HL-60 (cell line): ENCODE measurements around the gene FSD1L.
"Not testable (repeated sequence)": the region's sequence is repeated elsewhere in the genome, so short reads cannot be mapped to it uniquely, and the experiment has no call there.

Experiments used
- GABPA ChIP-seq: IDR thresholded peaks from 2 replicates; pipeline ENCODE4 v1.6.1; 2012; ENCODE audit warnings: low read depth
- POLR2AphosphoS5 ChIP-seq: IDR thresholded peaks from 2 replicates; pipeline ENCODE4 v1.6.1; 2012; ENCODE audit warnings: low read depth
- SPI1 ChIP-seq: IDR thresholded peaks from 2 replicates; pipeline ENCODE4 v1.6.1; 2012; ENCODE audit warnings: low read depth, mild to moderate bottlenecking, borderline replicate concordance
- TF ChIP-seq, protein P1 (sequence below): IDR thresholded peaks from one replicate; pipeline ENCODE4 v1.5.1; 2011; ENCODE audit warnings: low read length, control low read depth, inconsistent platforms; ENCODE audit not compliant: insufficient read depth
- TF ChIP-seq, protein P2 (sequence below): IDR thresholded peaks from 2 replicates; pipeline ENCODE4 v1.6.1; 2012; ENCODE audit warnings: low read depth; ENCODE audit not compliant: insufficient replicate concordance

DNA sequence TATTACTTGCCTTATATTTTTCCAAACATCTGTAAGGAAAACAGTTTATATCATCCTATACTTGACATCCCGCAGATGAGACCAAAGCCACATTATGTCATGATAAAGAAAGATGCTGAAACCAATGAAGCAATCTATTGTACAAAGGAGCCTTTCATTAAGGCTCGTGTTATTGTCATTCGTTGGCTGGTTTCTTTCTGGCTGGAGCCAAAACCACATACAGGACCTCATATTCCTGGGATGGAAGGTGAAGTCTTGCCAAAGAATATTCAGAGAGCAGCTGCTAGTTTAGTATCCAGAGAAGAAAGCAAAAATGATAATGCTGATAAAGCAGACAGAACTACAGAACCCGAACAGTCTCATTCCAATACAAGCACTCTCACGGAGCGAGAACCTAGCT lies 73.2 kb downstream of the FSD1L start:
- TF ChIP-seq, protein P1, sequence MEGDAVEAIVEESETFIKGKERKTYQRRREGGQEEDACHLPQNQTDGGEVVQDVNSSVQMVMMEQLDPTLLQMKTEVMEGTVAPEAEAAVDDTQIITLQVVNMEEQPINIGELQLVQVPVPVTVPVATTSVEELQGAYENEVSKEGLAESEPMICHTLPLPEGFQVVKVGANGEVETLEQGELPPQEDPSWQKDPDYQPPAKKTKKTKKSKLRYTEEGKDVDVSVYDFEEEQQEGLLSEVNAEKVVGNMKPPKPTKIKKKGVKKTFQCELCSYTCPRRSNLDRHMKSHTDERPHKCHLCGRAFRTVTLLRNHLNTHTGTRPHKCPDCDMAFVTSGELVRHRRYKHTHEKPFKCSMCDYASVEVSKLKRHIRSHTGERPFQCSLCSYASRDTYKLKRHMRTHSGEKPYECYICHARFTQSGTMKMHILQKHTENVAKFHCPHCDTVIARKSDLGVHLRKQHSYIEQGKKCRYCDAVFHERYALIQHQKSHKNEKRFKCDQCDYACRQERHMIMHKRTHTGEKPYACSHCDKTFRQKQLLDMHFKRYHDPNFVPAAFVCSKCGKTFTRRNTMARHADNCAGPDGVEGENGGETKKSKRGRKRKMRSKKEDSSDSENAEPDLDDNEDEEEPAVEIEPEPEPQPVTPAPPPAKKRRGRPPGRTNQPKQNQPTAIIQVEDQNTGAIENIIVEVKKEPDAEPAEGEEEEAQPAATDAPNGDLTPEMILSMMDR, result not testable (repeated sequence)
- TF ChIP-seq POLR2AphosphoS5, SPI1, GABPA: not testable (repeated sequence)
- TF ChIP-seq, protein P2, sequence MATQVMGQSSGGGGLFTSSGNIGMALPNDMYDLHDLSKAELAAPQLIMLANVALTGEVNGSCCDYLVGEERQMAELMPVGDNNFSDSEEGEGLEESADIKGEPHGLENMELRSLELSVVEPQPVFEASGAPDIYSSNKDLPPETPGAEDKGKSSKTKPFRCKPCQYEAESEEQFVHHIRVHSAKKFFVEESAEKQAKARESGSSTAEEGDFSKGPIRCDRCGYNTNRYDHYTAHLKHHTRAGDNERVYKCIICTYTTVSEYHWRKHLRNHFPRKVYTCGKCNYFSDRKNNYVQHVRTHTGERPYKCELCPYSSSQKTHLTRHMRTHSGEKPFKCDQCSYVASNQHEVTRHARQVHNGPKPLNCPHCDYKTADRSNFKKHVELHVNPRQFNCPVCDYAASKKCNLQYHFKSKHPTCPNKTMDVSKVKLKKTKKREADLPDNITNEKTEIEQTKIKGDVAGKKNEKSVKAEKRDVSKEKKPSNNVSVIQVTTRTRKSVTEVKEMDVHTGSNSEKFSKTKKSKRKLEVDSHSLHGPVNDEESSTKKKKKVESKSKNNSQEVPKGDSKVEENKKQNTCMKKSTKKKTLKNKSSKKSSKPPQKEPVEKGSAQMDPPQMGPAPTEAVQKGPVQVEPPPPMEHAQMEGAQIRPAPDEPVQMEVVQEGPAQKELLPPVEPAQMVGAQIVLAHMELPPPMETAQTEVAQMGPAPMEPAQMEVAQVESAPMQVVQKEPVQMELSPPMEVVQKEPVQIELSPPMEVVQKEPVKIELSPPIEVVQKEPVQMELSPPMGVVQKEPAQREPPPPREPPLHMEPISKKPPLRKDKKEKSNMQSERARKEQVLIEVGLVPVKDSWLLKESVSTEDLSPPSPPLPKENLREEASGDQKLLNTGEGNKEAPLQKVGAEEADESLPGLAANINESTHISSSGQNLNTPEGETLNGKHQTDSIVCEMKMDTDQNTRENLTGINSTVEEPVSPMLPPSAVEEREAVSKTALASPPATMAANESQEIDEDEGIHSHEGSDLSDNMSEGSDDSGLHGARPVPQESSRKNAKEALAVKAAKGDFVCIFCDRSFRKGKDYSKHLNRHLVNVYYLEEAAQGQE, result not testable (repeated sequence)
